Hematopoietic multipotent progenitor cell treated with erythropoietin and hydrocortisone succinate and interleukin-3 and kit ligand, for 8 days (in vitro differentiated cells): ENCODE results near the gene HSPBP1.

Experiments used
- DNase-seq: peaks from one replicate; pipeline ENCODE4 v3.0.0-alpha.2; 2015

Gene HSPBP1

GRCh38 chr19:55252760-55253663 is 26.9 kb downstream of the HSPBP1 start:
- DNase-seq, result peak; percentile 49

- DNase-seq, result peak; percentile 88
Observed at GRCh38 chr19:55251341-55252081, 28.4 kb downstream of the HSPBP1 start.

GRCh38 chr19:55250262-55251036 is 29.5 kb downstream of the HSPBP1 start:
- no peak for DNase-seq

GRCh38 chr19:55249841-55250240 is 30.1 kb downstream of the HSPBP1 start:
- DNase-seq, result no peak

- DNase-seq, result peak; percentile 52
Observed at GRCh38 chr19:55248704-55249103, 31.2 kb downstream of the HSPBP1 start.

- no peak for DNase-seq
Observed at GRCh38 chr19:55248166-55248675, 31.7 kb downstream of the HSPBP1 start.

- no peak for DNase-seq
Observed at GRCh38 chr19:55247621-55248099, 32.2 kb downstream of the HSPBP1 start.

GRCh38 chr19:55246462-55247451 is 33.2 kb downstream of the HSPBP1 start:
- DNase-seq, result no peak

- DNase-seq, result no peak
Observed at GRCh38 chr19:55245236-55245904, 34.5 kb downstream of the HSPBP1 start.

- DNase-seq, result no peak
Observed at GRCh38 chr19:55244004-55244680, 35.8 kb downstream of the HSPBP1 start.

GRCh38 chr19:55242517-55242916 is 37.4 kb downstream of the HSPBP1 start:
- DNase-seq, result no peak

GRCh38 chr19:55241935-55242464 is 37.9 kb downstream of the HSPBP1 start:
- DNase-seq, result no peak

GRCh38 chr19:55241143-55241934 is 38.6 kb downstream of the HSPBP1 start:
- DNase-seq, result no peak

- DNase-seq, result no peak
Observed at GRCh38 chr19:55240713-55241020, 39.2 kb downstream of the HSPBP1 start.

- DNase-seq, result no peak
Observed at GRCh38 chr19:55239004-55239403, 40.9 kb downstream of the HSPBP1 start.

- DNase-seq, result no peak
Observed at GRCh38 chr19:55238030-55238429, 41.9 kb downstream of the HSPBP1 start.

- DNase-seq, result no peak
Observed at GRCh38 chr19:55232986-55233385, 46.9 kb downstream of the HSPBP1 start.

- DNase-seq, result no peak
Observed at GRCh38 chr19:55232286-55232602, 47.7 kb downstream of the HSPBP1 start.
